ENCODE results near the gene CD22. TPM values are rescaled to one million over a fixed set of nuclear protein-coding genes. Genes with fewer than 3 reads are reported as not detected.

Gene CD22
- total and polyA plus RNA-seq, 3 donors from 2014 or later = 10.1 to 15.0 (median 15.0) TPM

- Histone ChIP-seq H3K4me3 (no peak overlapping the region), H3K4me1 (peaks cover 4% of the 10 kb centered on the region), H3K36me3 (ENCODE audit: low read depth, missing control alignments) (no peaks in the 10 kb centered on the region), H3K27me3 (no peaks in the 10 kb centered on the region), H3K27ac (no peak overlapping the region), H3K9me3 (no peaks in the 10 kb centered on the region)
- 50 to 58% methylated on average over 13 to 16 of the region's 16 CpGs for WGBS, 2 donors
- TF ChIP-seq, protein P1, sequence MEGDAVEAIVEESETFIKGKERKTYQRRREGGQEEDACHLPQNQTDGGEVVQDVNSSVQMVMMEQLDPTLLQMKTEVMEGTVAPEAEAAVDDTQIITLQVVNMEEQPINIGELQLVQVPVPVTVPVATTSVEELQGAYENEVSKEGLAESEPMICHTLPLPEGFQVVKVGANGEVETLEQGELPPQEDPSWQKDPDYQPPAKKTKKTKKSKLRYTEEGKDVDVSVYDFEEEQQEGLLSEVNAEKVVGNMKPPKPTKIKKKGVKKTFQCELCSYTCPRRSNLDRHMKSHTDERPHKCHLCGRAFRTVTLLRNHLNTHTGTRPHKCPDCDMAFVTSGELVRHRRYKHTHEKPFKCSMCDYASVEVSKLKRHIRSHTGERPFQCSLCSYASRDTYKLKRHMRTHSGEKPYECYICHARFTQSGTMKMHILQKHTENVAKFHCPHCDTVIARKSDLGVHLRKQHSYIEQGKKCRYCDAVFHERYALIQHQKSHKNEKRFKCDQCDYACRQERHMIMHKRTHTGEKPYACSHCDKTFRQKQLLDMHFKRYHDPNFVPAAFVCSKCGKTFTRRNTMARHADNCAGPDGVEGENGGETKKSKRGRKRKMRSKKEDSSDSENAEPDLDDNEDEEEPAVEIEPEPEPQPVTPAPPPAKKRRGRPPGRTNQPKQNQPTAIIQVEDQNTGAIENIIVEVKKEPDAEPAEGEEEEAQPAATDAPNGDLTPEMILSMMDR (IDR thresholded peaks at IDR 0.05) = no peak
- TF ChIP-seq POLR2A (IDR thresholded peaks at IDR 0.05) = no peak
- intact Hi-C loops (cut with DNase I; ENCODE audit: low total_unique reads) = no loop called here
- peak; percentile 83 for DNase-seq
Measured at GRCh38 chr19:35318679-35319448, 10.1 kb upstream of the CD22 start.

DNA sequence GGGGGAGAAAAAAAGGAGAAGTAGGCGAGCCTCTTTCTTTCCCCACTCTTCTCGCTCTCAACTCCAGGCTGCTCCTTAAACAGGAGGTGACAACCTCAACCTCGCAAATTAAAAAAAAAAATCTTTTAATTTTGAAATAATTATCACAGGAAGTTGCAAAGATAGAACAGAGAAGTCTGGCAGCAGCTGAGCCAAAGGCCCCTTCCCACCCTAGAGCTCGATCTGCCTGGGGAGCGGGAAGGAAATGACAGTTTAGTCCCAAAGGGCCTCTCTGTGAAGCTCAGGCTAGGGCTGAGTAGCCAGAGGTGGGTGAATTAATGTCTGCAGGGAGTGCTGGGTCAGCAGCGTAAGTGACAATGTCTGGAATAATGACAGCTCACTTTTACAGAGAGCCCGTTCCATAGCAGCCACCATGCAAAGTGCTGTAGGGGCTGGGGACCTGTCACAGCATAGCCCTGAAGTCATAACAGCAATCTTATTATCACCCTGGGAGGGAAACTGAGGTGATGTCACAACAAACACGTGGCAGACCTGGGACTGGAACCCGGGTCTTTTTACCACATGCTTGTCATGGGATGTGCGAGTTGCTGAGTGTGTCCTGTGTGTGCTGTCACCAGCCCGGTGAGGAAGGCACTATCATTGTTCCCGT is 8.8 kb upstream of the CD22 start:
- Histone ChIP-seq H3K27ac (no peak overlapping the region), H3K4me3 (no peak overlapping the region), H3K4me1 (peaks cover 4% of the 10 kb centered on the region), H3K27me3 (no peaks in the 10 kb centered on the region), H3K9me3 (no peaks in the 10 kb centered on the region), H3K36me3 (ENCODE audit: low read depth, missing control alignments) (no peaks in the 10 kb centered on the region)
- DNase-seq = no peak
- TF ChIP-seq, protein P1 (IDR thresholded peaks at IDR 0.05) = no peak
- no peak for TF ChIP-seq POLR2A (IDR thresholded peaks at IDR 0.05)
- WGBS, 2 donors = 83 to 86% methylated on average over 12 of the region's 12 CpGs
- intact Hi-C loops (cut with DNase I; ENCODE audit: low total_unique reads) = no loop called here

GRCh38 chr19:35321291-35321690 is 7.7 kb upstream of the CD22 start:
- WGBS, 2 donors = 89 to 93% methylated on average over 2 of the region's 2 CpGs
- Histone ChIP-seq H3K9me3 (no peaks in the 10 kb centered on the region), H3K4me1 (peaks cover 4% of the 10 kb centered on the region), H3K27ac (no peak overlapping the region), H3K27me3 (no peaks in the 10 kb centered on the region), H3K4me3 (no peak overlapping the region), H3K36me3 (ENCODE audit: low read depth, missing control alignments) (no peaks in the 10 kb centered on the region)
- TF ChIP-seq, protein P1 (IDR thresholded peaks at IDR 0.05) = no peak
- TF ChIP-seq POLR2A (IDR thresholded peaks at IDR 0.05) = no peak
- DNase-seq = no peak
- intact Hi-C loops (cut with DNase I; ENCODE audit: low total_unique reads) = no loop called here

GRCh38 chr19:35322014-35322413 is 7.0 kb upstream of the CD22 start:
- no peak for DNase-seq
- Histone ChIP-seq H3K27me3 (no peaks in the 10 kb centered on the region), H3K9me3 (no peaks in the 10 kb centered on the region), H3K36me3 (ENCODE audit: low read depth, missing control alignments) (no peaks in the 10 kb centered on the region), H3K27ac (no peak overlapping the region), H3K4me1 (peaks cover 4% of the 10 kb centered on the region), H3K4me3 (no peak overlapping the region)
- TF ChIP-seq, protein P1 (IDR thresholded peaks at IDR 0.05) = no peak
- no peak for TF ChIP-seq POLR2A (IDR thresholded peaks at IDR 0.05)
- intact Hi-C loops (cut with DNase I; ENCODE audit: low total_unique reads) = no loop called here
- WGBS, 2 donors = 94 to 95% methylated on average over 9 of the region's 9 CpGs
